Measurements from ENCODE around the gene ARNT2.

DNA sequence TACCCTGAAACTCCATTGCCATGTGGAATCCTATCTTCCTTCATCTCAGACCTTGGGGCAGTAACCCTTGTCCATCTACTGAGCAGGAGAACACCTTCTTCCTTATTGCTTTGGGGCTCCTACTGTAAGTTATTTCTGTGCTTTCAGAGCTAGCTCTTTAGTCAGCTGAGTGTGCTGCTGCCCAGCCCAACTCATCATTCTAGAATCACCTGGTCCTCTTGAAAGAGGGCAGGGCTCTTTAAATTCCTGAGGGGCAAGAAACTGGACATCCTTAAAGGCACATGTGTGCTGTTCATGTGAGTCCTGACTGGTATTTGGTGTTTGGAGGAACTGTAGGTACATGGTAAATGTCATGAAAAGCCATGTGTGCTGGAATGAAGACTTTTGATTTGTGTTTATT, 140.9 kb downstream of the ARNT2 start:
- TF ChIP-seq, protein P1, sequence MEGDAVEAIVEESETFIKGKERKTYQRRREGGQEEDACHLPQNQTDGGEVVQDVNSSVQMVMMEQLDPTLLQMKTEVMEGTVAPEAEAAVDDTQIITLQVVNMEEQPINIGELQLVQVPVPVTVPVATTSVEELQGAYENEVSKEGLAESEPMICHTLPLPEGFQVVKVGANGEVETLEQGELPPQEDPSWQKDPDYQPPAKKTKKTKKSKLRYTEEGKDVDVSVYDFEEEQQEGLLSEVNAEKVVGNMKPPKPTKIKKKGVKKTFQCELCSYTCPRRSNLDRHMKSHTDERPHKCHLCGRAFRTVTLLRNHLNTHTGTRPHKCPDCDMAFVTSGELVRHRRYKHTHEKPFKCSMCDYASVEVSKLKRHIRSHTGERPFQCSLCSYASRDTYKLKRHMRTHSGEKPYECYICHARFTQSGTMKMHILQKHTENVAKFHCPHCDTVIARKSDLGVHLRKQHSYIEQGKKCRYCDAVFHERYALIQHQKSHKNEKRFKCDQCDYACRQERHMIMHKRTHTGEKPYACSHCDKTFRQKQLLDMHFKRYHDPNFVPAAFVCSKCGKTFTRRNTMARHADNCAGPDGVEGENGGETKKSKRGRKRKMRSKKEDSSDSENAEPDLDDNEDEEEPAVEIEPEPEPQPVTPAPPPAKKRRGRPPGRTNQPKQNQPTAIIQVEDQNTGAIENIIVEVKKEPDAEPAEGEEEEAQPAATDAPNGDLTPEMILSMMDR (IDR thresholded peaks at IDR 0.05) = no peak
- no peak for TF ChIP-seq POLR2A (IDR thresholded peaks at IDR 0.05)
